Uterine smooth muscle cell (primary cell): ENCODE data around the gene GLB1L. TPM values are rescaled to one million over a fixed set of nuclear protein-coding genes. Genes with fewer than 3 reads are reported as not detected.

Experiments used
- total RNA-seq: library from RNA; depleted of rRNA; stranded (reverse); fragments of >200 nt; gene quantifications from 2 replicates; pipeline ENCODE4 v1.2.3, GENCODE V29; 2014

Gene GLB1L
- total RNA-seq, result 17.5 and 19.1 TPM in 2 replicates

DNA sequence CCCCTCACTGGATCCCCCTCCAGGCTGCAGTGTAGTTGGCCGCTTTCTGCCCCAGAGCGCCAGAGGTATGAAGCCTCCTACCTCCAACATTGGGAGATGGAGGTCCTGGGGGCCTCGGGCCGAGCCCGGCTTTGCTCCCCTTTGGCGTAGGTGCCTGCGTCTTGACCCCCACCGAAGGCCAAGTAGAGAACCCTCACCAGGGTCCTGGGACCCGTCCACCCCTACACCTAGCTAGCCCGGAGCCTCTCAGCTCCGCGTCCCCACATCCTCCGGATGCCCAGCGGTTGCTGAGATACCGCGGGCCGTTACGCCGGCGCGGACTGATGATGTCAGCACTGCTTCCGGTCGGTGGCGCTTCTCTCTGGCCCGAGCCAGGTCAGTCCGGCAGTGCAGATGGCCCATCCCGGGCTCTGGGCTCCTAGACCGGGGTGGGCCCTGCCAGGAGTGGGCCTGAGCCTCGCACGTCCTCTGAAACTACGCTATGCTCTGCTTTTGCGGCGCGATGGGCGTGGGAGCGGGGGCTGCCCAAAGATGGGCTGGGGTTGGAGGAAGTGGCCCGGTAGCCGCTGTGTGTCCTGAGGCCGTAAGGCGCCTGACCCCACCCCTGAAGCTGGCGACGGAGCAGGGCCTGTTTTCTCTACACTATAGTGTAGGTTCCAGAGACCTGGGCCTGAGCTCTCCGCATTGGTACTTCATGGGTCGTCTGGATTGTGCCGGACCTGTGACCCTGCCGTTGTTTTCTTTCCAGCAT is at the start of gene GLB1L, which contains the start of gene STK16:
Gene GLB1L, minus strand, starts transcription at position 297 of the 751 bp plus-strand sequence. CDS start 1,871 bp downstream, outside the sequence.
Gene STK16, plus strand, starts transcription at position 332 of the 751 bp plus-strand sequence. CDS start 521 bp downstream, outside the sequence.

DNA sequence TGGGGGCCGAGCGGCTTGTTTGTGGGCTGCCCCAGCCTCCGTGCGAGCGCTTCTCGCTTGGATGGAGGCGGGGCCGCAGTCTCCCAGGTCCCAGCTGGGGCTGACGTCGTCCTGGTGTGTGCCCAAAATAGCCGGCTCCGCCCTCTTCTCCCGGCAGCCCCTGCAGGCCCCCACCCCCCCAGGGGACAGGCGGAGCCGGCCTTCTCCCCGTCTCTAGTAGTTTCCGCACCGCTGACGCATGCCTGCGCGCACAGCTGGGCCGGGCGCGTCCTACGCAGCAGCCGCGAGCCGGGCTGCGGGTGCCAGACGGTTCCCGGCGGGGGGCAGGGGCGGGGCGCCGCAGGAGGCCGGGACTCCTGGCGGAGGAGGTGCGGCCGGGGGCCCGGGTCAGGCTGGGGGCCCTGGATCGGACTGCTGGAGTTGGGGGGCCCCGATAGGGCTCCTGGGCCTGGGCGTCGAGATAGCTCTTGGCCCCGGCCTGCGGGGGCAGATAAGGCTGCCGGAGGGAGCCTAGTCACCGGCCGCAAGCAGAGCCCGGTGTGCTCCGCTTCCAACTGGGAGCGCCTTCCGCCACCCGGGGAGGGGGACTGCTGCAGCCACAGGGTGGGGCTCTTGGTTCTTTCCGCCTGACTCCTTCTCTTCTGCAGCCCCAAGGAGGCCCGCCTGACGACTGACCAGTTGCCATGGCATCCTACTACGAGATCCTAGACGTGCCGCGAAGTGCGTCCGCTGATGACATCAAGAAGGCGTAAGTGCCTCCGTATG is 34.1 kb upstream of the GLB1L start, which contains the start of gene DNAJB2:
Gene DNAJB2, plus strand, starts transcription at position 216 of the 765 bp plus-strand sequence. Its CDS starts 468 bp downstream, at position 684.

GRCh38 chr2:219253753-219254589 is 8.7 kb upstream of the GLB1L start, which contains the start of gene TUBA4A:
Gene TUBA4A, minus strand, starts transcription at chr2:219253918. Its CDS starts 60 bp downstream, at chr2:219253858.

DNA sequence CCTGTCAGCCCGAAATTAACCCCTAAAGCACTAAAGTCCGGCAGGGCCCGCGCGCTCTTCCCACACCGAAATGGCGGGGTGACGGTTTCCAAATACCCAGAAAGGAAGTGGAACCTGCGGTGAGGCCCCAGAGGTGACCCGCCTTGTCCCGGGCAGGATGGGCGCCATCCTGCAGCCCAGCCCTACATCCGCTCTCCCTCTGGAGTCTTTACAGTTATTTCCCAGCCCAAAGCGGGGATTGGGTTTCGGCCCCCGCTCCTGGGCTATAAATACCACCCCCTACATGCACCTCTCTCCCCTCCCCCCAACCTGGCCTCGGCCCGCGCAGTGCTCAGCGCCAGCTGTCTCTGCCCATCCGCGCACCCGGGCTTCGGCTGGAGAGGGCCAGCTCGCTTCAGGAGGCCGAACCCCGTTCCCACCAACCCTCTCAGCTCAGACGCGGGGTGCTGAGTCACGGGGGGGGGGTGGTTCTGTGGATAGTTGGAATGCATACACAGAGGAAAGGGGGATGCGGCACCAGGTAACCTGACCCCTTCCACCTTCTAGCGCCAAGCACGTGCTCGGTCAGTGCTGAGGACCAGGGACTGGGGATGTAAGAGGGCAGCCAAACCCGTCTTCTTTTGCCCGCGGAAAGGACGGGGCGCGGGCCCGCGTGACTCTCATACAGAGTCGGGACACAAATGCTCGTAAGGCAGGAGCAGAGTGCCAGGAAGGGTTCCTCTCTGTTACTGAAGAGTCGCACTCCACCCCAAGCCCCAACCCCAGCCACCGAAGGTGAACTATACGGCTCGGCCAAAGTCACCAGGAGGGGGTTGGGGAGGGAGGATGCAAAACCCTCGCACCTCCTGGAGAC is 7.9 kb upstream of the GLB1L start, which contains the start of gene TUBA4B:
Gene TUBA4B, plus strand, starts transcription at position 344 of the 853 bp plus-strand sequence. Its CDS starts 165 bp downstream, at position 509.

GRCh38 chr2:219229305-219230058 is 15.8 kb downstream of the GLB1L start, which contains the start of the genes ANKZF1 and ATG9A:
Gene ANKZF1, plus strand, starts transcription at chr2:219229806. Its CDS starts 452 bp downstream, at chr2:219230258.
Gene ATG9A, minus strand, starts transcription at chr2:219229636. Its CDS starts 1,612 bp downstream, at chr2:219228024.

DNA sequence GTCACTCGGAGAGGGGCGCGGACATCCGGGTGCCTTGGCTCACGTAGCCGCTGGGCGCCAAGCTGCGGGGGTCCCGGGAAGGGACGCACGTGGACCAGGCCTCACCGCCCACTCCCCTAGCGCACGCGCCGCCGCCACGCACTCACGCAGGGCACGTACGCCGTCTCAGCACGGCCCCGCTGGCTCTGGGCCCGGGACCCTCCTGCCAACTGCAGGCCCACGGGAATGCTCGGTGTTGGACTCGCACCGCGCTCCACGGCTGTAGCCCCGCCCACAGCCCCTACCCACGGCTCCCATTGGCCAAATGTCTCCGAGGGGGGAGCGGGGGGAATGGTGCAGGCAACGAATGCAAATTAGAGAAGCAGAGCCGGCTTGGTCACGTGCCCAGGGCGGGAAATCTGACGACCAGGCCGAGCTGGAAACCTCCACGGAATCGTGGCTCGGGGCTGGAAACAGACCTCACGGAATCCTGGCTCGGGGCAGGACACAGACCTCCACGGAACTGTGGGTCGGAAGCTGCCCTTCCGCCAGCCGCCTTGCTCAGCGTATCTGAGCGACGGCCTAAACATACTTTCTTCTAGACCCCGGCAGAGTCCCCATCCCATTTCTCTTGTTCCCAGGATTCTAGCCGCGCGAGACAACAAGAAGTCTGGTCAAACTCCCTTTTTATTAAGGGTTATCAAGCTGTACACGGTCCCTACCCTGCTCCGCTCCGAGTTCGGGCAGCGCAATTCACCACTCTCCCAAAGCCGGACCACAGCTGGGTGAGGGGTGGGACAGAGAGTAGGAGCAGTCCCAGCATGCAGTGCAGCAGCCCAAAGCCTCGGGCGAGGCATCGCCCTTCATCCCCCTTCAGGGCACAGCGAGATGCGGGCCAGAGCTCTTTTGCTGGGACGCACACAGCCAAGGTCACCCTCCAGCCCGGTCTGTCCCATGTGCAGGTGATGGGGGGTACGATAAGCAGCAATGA is 26.2 kb downstream of the GLB1L start, which contains the start of gene ABCB6:
Gene ABCB6, minus strand, starts transcription at position 227 of the 970 bp plus-strand sequence. CDS start 285 bp downstream, outside the sequence.

DNA sequence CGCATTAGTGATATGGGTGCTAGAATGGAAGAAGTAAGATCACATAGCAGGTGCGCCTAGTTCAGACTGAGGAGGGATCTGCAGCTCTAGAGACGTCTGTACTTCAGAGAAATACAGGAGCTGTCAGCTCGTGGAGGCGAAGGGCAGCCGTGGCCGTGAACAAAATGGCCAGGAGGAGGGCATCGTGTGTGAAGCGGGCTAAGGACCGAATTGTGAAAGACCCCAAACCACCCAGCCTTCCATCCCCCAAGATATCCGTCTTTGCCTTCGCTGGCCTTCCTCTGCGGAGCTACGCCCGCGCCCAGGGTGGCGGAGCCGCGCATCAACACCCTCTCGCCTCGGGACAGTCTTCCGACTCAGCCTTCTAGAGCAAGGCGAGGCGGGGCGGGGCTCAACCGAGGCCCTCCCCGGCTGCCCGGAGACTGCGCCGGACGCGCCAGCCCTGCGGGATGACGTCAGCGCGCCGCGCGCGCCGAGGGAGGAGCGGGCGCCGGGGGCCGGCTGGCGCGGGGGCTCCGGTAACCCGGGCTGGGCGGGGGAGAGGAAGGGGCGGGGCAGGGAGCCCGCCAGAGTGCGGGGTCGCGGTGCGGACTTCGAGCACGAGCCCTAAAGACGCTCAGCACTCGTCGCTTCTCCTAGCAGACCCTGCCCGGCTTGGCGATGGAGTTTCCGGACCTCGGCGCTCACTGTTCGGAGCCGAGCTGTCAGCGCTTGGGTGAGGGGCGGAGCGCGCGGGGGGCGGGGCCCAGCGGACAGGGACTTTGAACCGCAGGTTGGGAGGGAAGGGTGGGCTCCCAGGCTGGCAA is 38.7 kb downstream of the GLB1L start, which contains the start of gene ZFAND2B:
Gene ZFAND2B, plus strand, starts transcription at position 455 of the 806 bp plus-strand sequence. Its CDS starts 206 bp downstream, at position 661.

Other genes with a start within 250 kb of the GLB1L start
- gene CFAP65, start 203.9 kb downstream of the GLB1L start, total RNA-seq, result not detected in 2 replicates
- gene IHH, start 184.5 kb downstream of the GLB1L start, total RNA-seq, result 0.11 TPM in 1 of 2 replicates, not detected in the other
- 19.7 and 23.9 TPM in 2 replicates for gene NHEJ1, start 84.6 kb downstream of the GLB1L start, total RNA-seq
- 1.00 and 2.5 TPM in 2 replicates for gene SLC23A3, start 75.4 kb downstream of the GLB1L start, total RNA-seq
- 26.9 and 31.2 TPM in 2 replicates for gene CNPPD1, start 68.5 kb downstream of the GLB1L start, total RNA-seq
- gene RETREG2, start 67.2 kb downstream of the GLB1L start, total RNA-seq, result 75.1 and 77.5 TPM in 2 replicates
- 25.5 and 30.0 TPM in 2 replicates for gene ZFAND2B, start 38.7 kb downstream of the GLB1L start, total RNA-seq
- gene ABCB6, start 26.5 kb downstream of the GLB1L start, total RNA-seq, result 28.1 and 38.4 TPM in 2 replicates
- 27.0 and 40.4 TPM in 2 replicates for gene ATG9A, start 15.8 kb downstream of the GLB1L start, total RNA-seq
- 23.4 and 27.0 TPM in 2 replicates for gene ANKZF1, start 15.6 kb downstream of the GLB1L start, total RNA-seq
- 42.4 and 48.9 TPM in 2 replicates for gene STK16, start within 50 bp of the GLB1L start, total RNA-seq
- gene TUBA4B, start 7.8 kb upstream of the GLB1L start, total RNA-seq, result 0.11 TPM in 1 of 2 replicates, not detected in the other
- 6.9 and 11.5 TPM in 2 replicates for gene TUBA4A, start 8.5 kb upstream of the GLB1L start, total RNA-seq
- gene DNAJB2, start 33.9 kb upstream of the GLB1L start, total RNA-seq, result 47.1 and 51.1 TPM in 2 replicates
- 9.0 and 58.1 TPM in 2 replicates for gene PTPRN, start 64.0 kb upstream of the GLB1L start, total RNA-seq
- gene RESP18, start 87.3 kb upstream of the GLB1L start, total RNA-seq, result not detected in 2 replicates
- 80.4 and 85.0 TPM in 2 replicates for gene DNPEP, start 142.5 kb upstream of the GLB1L start, total RNA-seq
- 284 and 858 TPM in 2 replicates for gene DES, start 172.9 kb upstream of the GLB1L start, total RNA-seq
- gene SPEG, start 189.4 kb upstream of the GLB1L start, total RNA-seq, result 38.8 and 60.6 TPM in 2 replicates